Activated CD4-positive, alpha-beta T cell treated with anti-CD3 and anti-CD28 coated beads for 1 hour (primary cell): ENCODE measurements around the gene TRAPPC12.

Experiments used
- DNase-seq: peaks from one replicate; pipeline ENCODE4 v3.0.0-alpha.2; 2020

The TRAPPC12 gene

GRCh38 chr2:3457524-3458395 is 78.3 kb downstream of the TRAPPC12 start:
- no peak for DNase-seq

- no peak for DNase-seq
Observed at GRCh38 chr2:3458396-3459184, 79.1 kb downstream of the TRAPPC12 start.

- no peak for DNase-seq
Observed at GRCh38 chr2:3459185-3460015, 79.9 kb downstream of the TRAPPC12 start.

- DNase-seq, result no peak
Observed at GRCh38 chr2:3460156-3460555, 80.7 kb downstream of the TRAPPC12 start.

GRCh38 chr2:3460831-3461800 is 81.6 kb downstream of the TRAPPC12 start:
- no peak for DNase-seq

- DNase-seq, result no peak
Observed at GRCh38 chr2:3461801-3462492, 82.5 kb downstream of the TRAPPC12 start.

- DNase-seq, result no peak
Observed at GRCh38 chr2:3462493-3463104, 83.1 kb downstream of the TRAPPC12 start.

- no peak for DNase-seq
Observed at GRCh38 chr2:3463186-3463835, 83.8 kb downstream of the TRAPPC12 start.

GRCh38 chr2:3463944-3464343 is 84.5 kb downstream of the TRAPPC12 start:
- no peak for DNase-seq

- no peak for DNase-seq
Observed at GRCh38 chr2:3464401-3465005, 85.0 kb downstream of the TRAPPC12 start.

GRCh38 chr2:3465328-3465727 is 85.8 kb downstream of the TRAPPC12 start:
- no peak for DNase-seq

GRCh38 chr2:3465844-3466481 is 86.5 kb downstream of the TRAPPC12 start:
- no peak for DNase-seq

- no peak for DNase-seq
Observed at GRCh38 chr2:3466482-3466863, 87.0 kb downstream of the TRAPPC12 start.

GRCh38 chr2:3466966-3467365 is 87.5 kb downstream of the TRAPPC12 start:
- no peak for DNase-seq

- DNase-seq, result no peak
Observed at GRCh38 chr2:3467654-3468053, 88.2 kb downstream of the TRAPPC12 start.

- DNase-seq, result no peak
Observed at GRCh38 chr2:3468296-3468988, 88.9 kb downstream of the TRAPPC12 start.

GRCh38 chr2:3469486-3469885 is 90.0 kb downstream of the TRAPPC12 start:
- no peak for DNase-seq

GRCh38 chr2:3470166-3470651 is 90.7 kb downstream of the TRAPPC12 start:
- no peak for DNase-seq
